ENCODE data around the gene EIF3J.

DNA sequence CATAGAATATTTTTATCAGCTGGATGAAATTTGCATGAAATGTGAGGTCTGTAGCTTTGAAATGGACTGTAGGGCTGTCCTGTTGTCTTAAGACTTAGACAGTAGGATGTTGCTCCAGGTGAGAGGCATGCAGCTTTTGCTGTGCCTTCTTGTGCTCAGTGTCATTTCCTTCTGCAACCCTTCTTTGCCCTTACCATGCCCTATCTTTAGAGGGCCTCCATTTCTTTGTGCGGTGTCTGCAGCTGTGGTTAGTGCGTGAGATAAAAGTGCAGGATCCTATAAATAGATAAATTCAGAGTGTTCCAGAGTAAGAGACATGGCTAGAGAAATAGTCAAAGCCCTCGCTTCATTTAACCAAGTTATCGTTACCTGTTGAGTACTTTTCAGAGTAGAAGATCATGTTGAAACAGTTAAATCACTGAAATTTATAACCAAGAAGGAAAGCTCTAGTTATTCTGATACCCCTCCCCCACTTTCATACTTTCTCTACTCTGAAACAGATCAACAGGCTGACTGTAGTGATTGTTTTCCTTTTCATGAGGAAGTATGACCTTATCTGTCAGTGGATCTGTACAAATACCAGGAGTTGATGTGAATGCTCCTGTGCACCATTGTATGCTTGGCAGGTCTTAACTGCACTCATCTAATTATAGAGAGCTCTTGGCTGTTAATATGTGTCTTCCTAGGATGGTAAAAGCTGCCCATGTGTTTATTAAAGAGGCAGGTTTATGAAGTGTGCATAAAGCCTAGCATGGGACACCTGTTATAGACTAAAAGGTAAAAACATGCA lies 18.2 kb downstream of the EIF3J start:
- TF ChIP-seq, protein P1, sequence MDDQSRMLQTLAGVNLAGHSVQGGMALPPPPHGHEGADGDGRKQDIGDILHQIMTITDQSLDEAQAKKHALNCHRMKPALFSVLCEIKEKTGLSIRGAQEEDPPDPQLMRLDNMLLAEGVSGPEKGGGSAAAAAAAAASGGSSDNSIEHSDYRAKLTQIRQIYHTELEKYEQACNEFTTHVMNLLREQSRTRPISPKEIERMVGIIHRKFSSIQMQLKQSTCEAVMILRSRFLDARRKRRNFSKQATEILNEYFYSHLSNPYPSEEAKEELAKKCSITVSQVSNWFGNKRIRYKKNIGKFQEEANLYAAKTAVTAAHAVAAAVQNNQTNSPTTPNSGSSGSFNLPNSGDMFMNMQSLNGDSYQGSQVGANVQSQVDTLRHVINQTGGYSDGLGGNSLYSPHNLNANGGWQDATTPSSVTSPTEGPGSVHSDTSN (IDR thresholded peaks at IDR 0.05) = no peak
- TF ChIP-seq, protein P2, sequence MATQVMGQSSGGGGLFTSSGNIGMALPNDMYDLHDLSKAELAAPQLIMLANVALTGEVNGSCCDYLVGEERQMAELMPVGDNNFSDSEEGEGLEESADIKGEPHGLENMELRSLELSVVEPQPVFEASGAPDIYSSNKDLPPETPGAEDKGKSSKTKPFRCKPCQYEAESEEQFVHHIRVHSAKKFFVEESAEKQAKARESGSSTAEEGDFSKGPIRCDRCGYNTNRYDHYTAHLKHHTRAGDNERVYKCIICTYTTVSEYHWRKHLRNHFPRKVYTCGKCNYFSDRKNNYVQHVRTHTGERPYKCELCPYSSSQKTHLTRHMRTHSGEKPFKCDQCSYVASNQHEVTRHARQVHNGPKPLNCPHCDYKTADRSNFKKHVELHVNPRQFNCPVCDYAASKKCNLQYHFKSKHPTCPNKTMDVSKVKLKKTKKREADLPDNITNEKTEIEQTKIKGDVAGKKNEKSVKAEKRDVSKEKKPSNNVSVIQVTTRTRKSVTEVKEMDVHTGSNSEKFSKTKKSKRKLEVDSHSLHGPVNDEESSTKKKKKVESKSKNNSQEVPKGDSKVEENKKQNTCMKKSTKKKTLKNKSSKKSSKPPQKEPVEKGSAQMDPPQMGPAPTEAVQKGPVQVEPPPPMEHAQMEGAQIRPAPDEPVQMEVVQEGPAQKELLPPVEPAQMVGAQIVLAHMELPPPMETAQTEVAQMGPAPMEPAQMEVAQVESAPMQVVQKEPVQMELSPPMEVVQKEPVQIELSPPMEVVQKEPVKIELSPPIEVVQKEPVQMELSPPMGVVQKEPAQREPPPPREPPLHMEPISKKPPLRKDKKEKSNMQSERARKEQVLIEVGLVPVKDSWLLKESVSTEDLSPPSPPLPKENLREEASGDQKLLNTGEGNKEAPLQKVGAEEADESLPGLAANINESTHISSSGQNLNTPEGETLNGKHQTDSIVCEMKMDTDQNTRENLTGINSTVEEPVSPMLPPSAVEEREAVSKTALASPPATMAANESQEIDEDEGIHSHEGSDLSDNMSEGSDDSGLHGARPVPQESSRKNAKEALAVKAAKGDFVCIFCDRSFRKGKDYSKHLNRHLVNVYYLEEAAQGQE (IDR thresholded peaks at IDR 0.05) = no peak
- TF ChIP-seq, protein P3, sequence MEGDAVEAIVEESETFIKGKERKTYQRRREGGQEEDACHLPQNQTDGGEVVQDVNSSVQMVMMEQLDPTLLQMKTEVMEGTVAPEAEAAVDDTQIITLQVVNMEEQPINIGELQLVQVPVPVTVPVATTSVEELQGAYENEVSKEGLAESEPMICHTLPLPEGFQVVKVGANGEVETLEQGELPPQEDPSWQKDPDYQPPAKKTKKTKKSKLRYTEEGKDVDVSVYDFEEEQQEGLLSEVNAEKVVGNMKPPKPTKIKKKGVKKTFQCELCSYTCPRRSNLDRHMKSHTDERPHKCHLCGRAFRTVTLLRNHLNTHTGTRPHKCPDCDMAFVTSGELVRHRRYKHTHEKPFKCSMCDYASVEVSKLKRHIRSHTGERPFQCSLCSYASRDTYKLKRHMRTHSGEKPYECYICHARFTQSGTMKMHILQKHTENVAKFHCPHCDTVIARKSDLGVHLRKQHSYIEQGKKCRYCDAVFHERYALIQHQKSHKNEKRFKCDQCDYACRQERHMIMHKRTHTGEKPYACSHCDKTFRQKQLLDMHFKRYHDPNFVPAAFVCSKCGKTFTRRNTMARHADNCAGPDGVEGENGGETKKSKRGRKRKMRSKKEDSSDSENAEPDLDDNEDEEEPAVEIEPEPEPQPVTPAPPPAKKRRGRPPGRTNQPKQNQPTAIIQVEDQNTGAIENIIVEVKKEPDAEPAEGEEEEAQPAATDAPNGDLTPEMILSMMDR (IDR thresholded peaks at IDR 0.05) = no peak
- TF ChIP-seq RNF2 (IDR thresholded peaks at IDR 0.05; ENCODE audit: borderline replicate concordance, low read depth) = no peak

Data from A549 (cell line).